ENCODE data around the gene CITED2. TPM values are rescaled to one million over a fixed set of nuclear protein-coding genes. Genes with fewer than 3 reads are reported as not detected.
A peak's percentile ranks its signal among the peaks of the same experiment; 100 is the strongest.

The CITED2 gene
- total RNA-seq, 3 donors from 2014 or later: 73.9 to 103 (median 88.1) TPM

- no peak for TF ChIP-seq CTCF (IDR thresholded peaks at IDR 0.05)
- ATAC-seq (no peak), DNase-seq (no peak)
- intact Hi-C loops (cut with DNase I, micrococcal nuclease): no loop called here
- no peak overlapping the region for H3K4me3 ChIP-seq
- H3K36me3 ChIP-seq (ENCODE audit: low read depth): no peaks in the 10 kb centered on the region
- H3K4me1 ChIP-seq (ENCODE audit: low read depth): no peaks in the 10 kb centered on the region
- no peaks in the 10 kb centered on the region for H3K9me3 ChIP-seq
Measured at GRCh38 chr6:139325686-139326085, 48.8 kb downstream of the CITED2 start.

- H3K4me3 ChIP-seq: no peak overlapping the region
- H3K4me1 ChIP-seq (ENCODE audit: low read depth): no peaks in the 10 kb centered on the region
- DNase-seq (no peak), ATAC-seq (no peak)
- intact Hi-C loops (cut with DNase I, micrococcal nuclease): no loop called here
- TF ChIP-seq CTCF (IDR thresholded peaks at IDR 0.05): no peak
- H3K9me3 ChIP-seq: no peaks in the 10 kb centered on the region
- H3K36me3 ChIP-seq (ENCODE audit: low read depth): no peaks in the 10 kb centered on the region
Measured at GRCh38 chr6:139325125-139325524, 49.3 kb downstream of the CITED2 start.

GRCh38 chr6:139324301-139324555 is 50.2 kb downstream of the CITED2 start:
- TF ChIP-seq CTCF (IDR thresholded peaks at IDR 0.05): no peak
- DNase-seq: no peak
- ATAC-seq: no peak
- intact Hi-C loops (cut with DNase I, micrococcal nuclease): no loop called here
- H3K36me3 ChIP-seq (ENCODE audit: low read depth): no peaks in the 10 kb centered on the region
- no peaks in the 10 kb centered on the region for H3K4me1 ChIP-seq (ENCODE audit: low read depth)
- H3K9me3 ChIP-seq: no peaks in the 10 kb centered on the region
- no peak overlapping the region for H3K4me3 ChIP-seq

- H3K4me1 ChIP-seq (ENCODE audit: low read depth): no peaks in the 10 kb centered on the region
- no peaks in the 10 kb centered on the region for H3K9me3 ChIP-seq
- no peak for TF ChIP-seq CTCF (IDR thresholded peaks at IDR 0.05)
- ATAC-seq: peak; percentile 82
- no peaks in the 10 kb centered on the region for H3K36me3 ChIP-seq (ENCODE audit: low read depth)
- H3K4me3 ChIP-seq: no peak overlapping the region
- intact Hi-C loops (cut with DNase I, micrococcal nuclease): no loop called here
- peak; percentile 51 to 83 (median 66) for DNase-seq
Measured at GRCh38 chr6:139323511-139324300, 50.7 kb downstream of the CITED2 start.

Other genes with a start within 250 kb of the CITED2 start
- gene HECA, start 239.6 kb downstream of the CITED2 start, total RNA-seq: 10 to 100 TPM; 30.8 to 43.2 (median 40.4) TPM
- gene TXLNB, start 82.7 kb downstream of the CITED2 start, total RNA-seq: under 1 TPM; 0.29 to 0.89 (median 0.36) TPM

Measured in mucosa of descending colon (tissue), 3 donors.